Neuronal stem cell (in vitro differentiated cells): Measurements from ENCODE around the gene RBM27.

Source experiments
- DNase-seq: peaks from one replicate; pipeline ENCODE4 v3.0.0-alpha.2; 2013; ENCODE audit warnings: low spot score
- H2AFZ ChIP-seq: one replicate; pipeline ENCODE4 v1.6.1; 2013; ENCODE audit warnings: mild to moderate bottlenecking, low read length, inconsistent platforms
- H2AK5ac ChIP-seq: 2 replicates; pipeline ENCODE4 v1.6.1; 2013; ENCODE audit warnings: low read depth, mild to moderate bottlenecking, inconsistent platforms, low read length, moderate library complexity, mixed read lengths
- H2BK120ac ChIP-seq: 2 replicates; pipeline ENCODE4 v1.6.1; 2013; ENCODE audit warnings: low read depth, mild to moderate bottlenecking, inconsistent platforms, low read length, moderate library complexity, mixed read lengths
- H2BK12ac ChIP-seq: one replicate; pipeline ENCODE4 v1.6.1; 2013; ENCODE audit warnings: low read length, inconsistent platforms
- H2BK15ac ChIP-seq: 2 replicates; pipeline ENCODE4 v1.6.1; 2013; ENCODE audit warnings: mild to moderate bottlenecking, low read length, inconsistent platforms, mixed read lengths
- H2BK5ac ChIP-seq: one replicate; pipeline ENCODE4 v1.6.1; 2013; ENCODE audit warnings: inconsistent platforms, mild to moderate bottlenecking, low read length, moderate library complexity
- H3K14ac ChIP-seq: one replicate; pipeline ENCODE4 v1.6.1; 2013; ENCODE audit warnings: low read length, inconsistent platforms
- H3K18ac ChIP-seq: 2 replicates; pipeline ENCODE4 v1.6.1; 2013; ENCODE audit warnings: low read length, inconsistent platforms
- H3K23ac ChIP-seq: 2 replicates; pipeline ENCODE4 v1.6.1; 2013; ENCODE audit warnings: low read depth, mild to moderate bottlenecking, mixed read lengths, low read length, inconsistent platforms; ENCODE audit not compliant: poor library complexity
- H3K27ac ChIP-seq: replicated peaks from 3 replicates; pipeline ENCODE4 v1.5.1; 2013; ENCODE audit warnings: low read length, inconsistent platforms
- H3K27me3 ChIP-seq, 3 experiments: 2 replicates each; pipeline ENCODE4 v1.6.1; 2013; ENCODE audit warnings: low read length in 3 of 3, mild to moderate bottlenecking in 2 of 3, inconsistent platforms in 1 of 3, low read depth in 1 of 3, mixed read lengths in 1 of 3, moderate library complexity in 1 of 3; ENCODE audit not compliant: control insufficient read depth in 3 of 3, insufficient read depth in 3 of 3
- H3K36me3 ChIP-seq, 2 donors: replicated peaks in 1 of 2; 2 replicates each; pipeline ENCODE4 v1.6.1; 2013; ENCODE audit warnings: low read length in 2 of 2; ENCODE audit not compliant: control insufficient read depth in 2 of 2, insufficient read depth in 2 of 2
- H3K4ac ChIP-seq: 2 replicates; pipeline ENCODE4 v1.6.1; 2013; ENCODE audit warnings: inconsistent platforms, mild to moderate bottlenecking, low read length, moderate library complexity
- H3K4me1 ChIP-seq, 2 donors: 1 replicate in 1 of 2; 2 replicates in 1 of 2; pipeline ENCODE4 v1.6.1; 2013; ENCODE audit warnings: low read length in 2 of 2, low read depth in 1 of 2; ENCODE audit not compliant: control insufficient read depth in 2 of 2, insufficient read depth in 1 of 2
- H3K4me2 ChIP-seq: one replicate; pipeline ENCODE4 v1.6.1; 2013; ENCODE audit warnings: mild to moderate bottlenecking, low read length, inconsistent platforms; ENCODE audit not compliant: insufficient read depth, poor library complexity, severe bottlenecking
- H3K4me3 ChIP-seq, 2 donors: 2 replicates each; pipeline ENCODE4 v1.5.1; 2013; ENCODE audit warnings: low read length in 2 of 2, mild to moderate bottlenecking in 2 of 2, inconsistent platforms in 1 of 2, moderate library complexity in 1 of 2
- H3K79me1 ChIP-seq: one replicate; pipeline ENCODE4 v1.6.1; 2013; ENCODE audit warnings: low read depth, mild to moderate bottlenecking, inconsistent platforms, low read length, moderate library complexity
- H3K9ac ChIP-seq: one replicate; pipeline ENCODE4 v1.6.1; 2013; ENCODE audit warnings: mild to moderate bottlenecking, low read depth, low read length, inconsistent platforms; ENCODE audit not compliant: poor library complexity
- H3K9me3 ChIP-seq, 2 donors: replicated peaks in 1 of 2; 2 replicates each; pipeline versions ENCODE3 to v1.6.1; 2013; ENCODE audit warnings: low read length in 2 of 2, mild to moderate bottlenecking in 2 of 2, inconsistent platforms in 1 of 2, low read depth in 1 of 2, mixed read lengths in 1 of 2, moderate library complexity in 1 of 2; ENCODE audit not compliant: control insufficient read depth in 2 of 2, insufficient read depth in 1 of 2
- H4K8ac ChIP-seq: one replicate; pipeline ENCODE4 v1.6.1; 2013; ENCODE audit warnings: low read depth, mild to moderate bottlenecking, inconsistent platforms, low read length, moderate library complexity
- H4K91ac ChIP-seq: one replicate; pipeline ENCODE4 v1.6.1; 2013; ENCODE audit warnings: low read length, low read depth, mild to moderate bottlenecking, inconsistent platforms; ENCODE audit not compliant: poor library complexity
- WGBS, 2 donors: extraction: QIAGEN DNeasy Blood & Tissue Kit; methylation state at CpG; one replicate each; pipeline ENCODE4 v1.1.7; 2013; ENCODE audit warnings: missing lambda C conversion rate in 2 of 2, mixed read lengths in 1 of 2; ENCODE audit not compliant: insufficient read length in 2 of 2, insufficient replicate concordance in 1 of 2; ENCODE audit errors: extremely low coverage in 2 of 2; 5-methylcytosine and 5-hydroxymethylcytosine counted together

Gene RBM27

DNA sequence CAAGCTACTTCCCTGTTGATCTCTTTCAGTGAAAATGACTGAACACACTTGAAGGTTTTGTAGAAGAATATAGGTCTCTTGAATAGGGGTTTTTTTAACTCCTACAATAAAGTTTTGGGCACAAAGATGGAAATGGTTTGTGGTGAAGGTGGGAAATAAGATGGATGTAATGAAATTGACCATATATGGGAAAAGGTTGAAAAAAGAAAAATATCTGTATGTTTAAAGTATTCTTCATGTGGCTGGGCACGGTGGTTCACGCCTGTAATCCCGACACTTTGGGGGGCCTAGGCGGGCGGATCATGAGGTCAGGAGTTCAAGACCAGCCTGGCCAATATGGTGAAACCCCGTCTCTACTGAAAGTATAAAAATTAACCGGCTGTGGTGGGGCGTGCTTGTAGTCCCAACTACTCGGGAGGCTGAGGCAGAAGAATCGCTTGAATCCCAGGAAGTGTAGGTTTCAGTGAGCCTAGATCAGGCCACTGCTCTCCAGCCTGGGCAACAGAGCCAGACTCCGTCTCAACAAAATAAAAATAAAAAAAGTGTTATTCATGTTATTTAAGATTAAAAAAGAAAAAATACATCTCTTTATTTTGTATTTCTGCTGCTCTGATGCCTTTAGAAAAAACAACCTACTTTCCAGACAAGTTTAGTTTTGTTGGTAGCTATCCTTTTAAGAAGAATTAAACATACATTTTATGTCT lies 2.2 kb downstream of the RBM27 start:
- Histone ChIP-seq H2AK5ac (no peak overlapping the region), H3K27me3 (no peaks in the 10 kb centered on the region), H4K91ac (no peak overlapping the region), H3K4ac (no peak overlapping the region), H3K36me3 (no peaks in the 10 kb centered on the region), H2BK15ac (no peak overlapping the region), H3K4me1 (peaks cover 0 to 3% of the 10 kb centered on the region in 2 donors), H2BK120ac (no peak overlapping the region), H3K4me2 (no peak overlapping the region), H3K79me1 (no peaks in the 10 kb centered on the region), H2BK5ac (no peak overlapping the region), H2BK12ac (no peak overlapping the region), H3K9me3 (no peaks in the 10 kb centered on the region), H4K8ac (no peak overlapping the region), H3K18ac (no peak overlapping the region), H2AFZ (no peak overlapping the region), H3K4me3 (peak overlapping the region in 1 of 2 donors; percentile 24), H3K27ac (no peak overlapping the region), H3K9ac (no peak overlapping the region), H3K14ac (no peak overlapping the region), H3K23ac (no peak overlapping the region)
- no peak for DNase-seq
- WGBS, 2 donors, result no CpG with 5 or more reads among the region's 11 CpGs

GRCh38 chr5:146206257-146206656 lies 2.9 kb downstream of the RBM27 start:
- no peak overlapping the region for H4K91ac ChIP-seq

GRCh38 chr5:146208916-146209522 lies 5.6 kb downstream of the RBM27 start:
- Histone ChIP-seq H3K14ac (no peak overlapping the region), H3K4me2 (no peak overlapping the region), H3K4me3 (no peak overlapping the region), H2BK5ac (no peak overlapping the region), H3K4ac (no peak overlapping the region), H4K8ac (no peak overlapping the region), H3K27ac (no peak overlapping the region), H2AFZ (no peak overlapping the region), H3K9ac (no peak overlapping the region), H2BK120ac (no peak overlapping the region), H3K9me3 (no peaks in the 10 kb centered on the region), H3K79me1 (peaks cover 2% of the 10 kb centered on the region), H3K27me3 (no peaks in the 10 kb centered on the region), H3K18ac (no peak overlapping the region), H2BK12ac (no peak overlapping the region), H2BK15ac (no peak overlapping the region), H2AK5ac (no peak overlapping the region), H3K4me1 (no peaks in the 10 kb centered on the region), H4K91ac (no peak overlapping the region), H3K23ac (no peak overlapping the region), H3K36me3 (no peaks in the 10 kb centered on the region)
- WGBS, 2 donors, result no CpG with 5 or more reads among the region's 3 CpGs
- no peak for DNase-seq

More at GRCh38 chr5:146206257-146206656, 2.9 kb downstream of the RBM27 start:
- H3K27ac ChIP-seq, result no peak overlapping the region
- no peaks in the 10 kb centered on the region for H3K9me3 ChIP-seq
- H3K4me1 ChIP-seq, result peaks cover 0 to 3% of the 10 kb centered on the region in 2 donors
- no peak overlapping the region for H2BK15ac ChIP-seq
- H2BK12ac ChIP-seq, result no peak overlapping the region
- H2AK5ac ChIP-seq, result no peak overlapping the region
- H2BK5ac ChIP-seq, result no peak overlapping the region
- H3K4ac ChIP-seq, result no peak overlapping the region
- no peak overlapping the region for H3K18ac ChIP-seq
- H2AFZ ChIP-seq, result no peak overlapping the region
- H3K14ac ChIP-seq, result no peak overlapping the region
- no peak overlapping the region for H3K9ac ChIP-seq
- no peak overlapping the region for H2BK120ac ChIP-seq
- no peaks in the 10 kb centered on the region for H3K36me3 ChIP-seq
- whole genome bisulfite sequencing, 2 donors, result no CpG with 5 or more reads among the region's 2 CpGs
- H3K4me3 ChIP-seq, result no peak overlapping the region
- no peak for DNase-seq
- no peak overlapping the region for H4K8ac ChIP-seq
- H3K79me1 ChIP-seq, result no peaks in the 10 kb centered on the region
- no peaks in the 10 kb centered on the region for H3K27me3 ChIP-seq
- H3K4me2 ChIP-seq, result no peak overlapping the region
- H3K23ac ChIP-seq, result no peak overlapping the region

DNA sequence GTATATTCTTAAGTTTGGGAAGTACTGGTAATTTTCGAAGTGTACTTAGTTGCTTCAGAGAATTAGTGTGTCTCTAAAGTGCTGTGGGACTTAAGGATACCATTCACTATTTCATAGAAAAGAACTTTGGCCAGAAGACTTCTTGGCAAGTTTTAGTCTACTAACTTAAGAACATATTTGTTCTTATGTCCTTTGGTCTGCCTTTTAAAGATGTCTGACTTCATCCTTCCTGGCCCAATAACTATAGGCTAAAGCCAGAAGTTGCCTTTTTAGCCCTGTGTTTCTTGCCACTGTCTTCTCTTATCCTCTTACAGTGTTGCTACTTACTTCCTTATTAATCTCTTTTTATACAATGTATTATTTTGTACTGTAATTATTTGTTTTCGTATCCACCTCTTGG lies 6.3 kb downstream of the RBM27 start:
- H3K79me1 ChIP-seq, result peaks cover 2% of the 10 kb centered on the region
- H2BK12ac ChIP-seq, result no peak overlapping the region
- H3K27me3 ChIP-seq, result no peaks in the 10 kb centered on the region
- no CpG with 5 or more reads among the region's 2 CpGs for WGBS, 2 donors
- H3K27ac ChIP-seq, result no peak overlapping the region
- no peak overlapping the region for H3K4ac ChIP-seq
- H3K23ac ChIP-seq, result no peak overlapping the region
- no peak overlapping the region for H2AK5ac ChIP-seq
- DNase-seq, result no peak
- H4K8ac ChIP-seq, result no peak overlapping the region
- no peak overlapping the region for H2AFZ ChIP-seq
- H3K9me3 ChIP-seq, result no peaks in the 10 kb centered on the region
- H3K36me3 ChIP-seq, result no peaks in the 10 kb centered on the region
- H2BK120ac ChIP-seq, result no peak overlapping the region
- no peak overlapping the region for H3K9ac ChIP-seq
- H3K14ac ChIP-seq, result no peak overlapping the region
- no peaks in the 10 kb centered on the region for H3K4me1 ChIP-seq
- H3K4me3 ChIP-seq, result no peak overlapping the region
- no peak overlapping the region for H3K4me2 ChIP-seq
- no peak overlapping the region for H4K91ac ChIP-seq
- no peak overlapping the region for H2BK5ac ChIP-seq
- H3K18ac ChIP-seq, result no peak overlapping the region
- H2BK15ac ChIP-seq, result no peak overlapping the region
